Panc1 (cell line): ENCODE measurements around the gene CCDC78. TPM values are rescaled to one million over a fixed set of nuclear protein-coding genes. Genes with fewer than 3 reads are reported as not detected.

Experiments
- ATAC-seq: fragments of 200-7000 bp; cut with Tn5 transposase; 2 replicates; pipeline ENCODE4 v1.9.1; 2020; ENCODE audit warnings: mild to moderate bottlenecking, moderate library complexity
- BruUV-seq: library from RNA; stranded (reverse); fragments of 400-500 nt; replicated peaks from 2 replicates; lab custom pipeline; 2021; lab: Mats Ljungman, UMichigan
- CTCF ChIA-PET: fragments of 300-600 bp; sonication (Branson Sonifier 250); formaldehyde crosslinking; loops from one replicate; lab custom pipeline; 2022; ENCODE audit warnings: antibody characterized with exemption; lab: Charles Lee
- POLR2A ChIA-PET: fragments of 300-600 bp; sonication (Branson Sonifier 250); formaldehyde crosslinking; loops from one replicate; lab custom pipeline; 2022; ENCODE audit warnings: antibody characterized with exemption; lab: Charles Lee
- DNase-seq: peaks from one replicate; pipeline ENCODE4 v3.0.0-alpha.2; 2010; ENCODE audit warnings: low read depth, low spot score
- H3K27ac ChIP-seq: 2 replicates; pipeline ENCODE4 v1.5.1; 2011; ENCODE audit warnings: mild to moderate bottlenecking, low read length, inconsistent platforms
- H3K27me3 ChIP-seq: fragments of 200-500 bp; sonication (Bioruptor generic); 2 replicates; pipeline ENCODE4 v1.6.0; 2014; ENCODE audit warnings: low read length, inconsistent platforms; ENCODE audit not compliant: control insufficient read depth, insufficient read depth
- H3K36me3 ChIP-seq: fragments of 200-500 bp; sonication (Bioruptor generic); 2 replicates; pipeline ENCODE4 v1.5.1; 2014; ENCODE audit warnings: inconsistent platforms, mild to moderate bottlenecking, low read length, moderate library complexity; ENCODE audit not compliant: control insufficient read depth, insufficient read depth
- H3K4me1 ChIP-seq: 2 replicates; pipeline ENCODE4 v1.5.1; 2011; ENCODE audit warnings: inconsistent platforms, mild to moderate bottlenecking, low read length, moderate library complexity; ENCODE audit not compliant: control insufficient read depth, insufficient read depth
- H3K4me3 ChIP-seq, 2 experiments: 2 replicates each; pipeline ENCODE4 v1.5.1; 2011 to 2012; ENCODE audit warnings: low read depth in 2 of 2, low read length in 2 of 2, mild to moderate bottlenecking in 2 of 2, inconsistent platforms in 1 of 2, moderate library complexity in 1 of 2
- H3K9me3 ChIP-seq: fragments of 200-500 bp; sonication (Bioruptor generic); 2 replicates; pipeline ENCODE4 v1.5.1; 2014; ENCODE audit warnings: low read depth, mild to moderate bottlenecking, inconsistent platforms, low read length, moderate library complexity; ENCODE audit not compliant: control insufficient read depth, insufficient read depth
- CTCF ChIP-seq: fragments of 450-650 bp; IDR thresholded peaks from 2 replicates; pipeline ENCODE4 v1.5.1; 2017; ENCODE audit warnings: mild to moderate bottlenecking
- POLR2AphosphoS5 ChIP-seq: IDR thresholded peaks from 2 replicates; pipeline ENCODE4 v1.6.1; 2012; ENCODE audit warnings: mild to moderate bottlenecking, low read depth, low read length, moderate library complexity
- REST ChIP-seq, 2 experiments: IDR thresholded peaks; 2 replicates each; pipeline ENCODE4 v1.6.1; 2011 to 2012; ENCODE audit warnings: low read depth in 2 of 2, control low read depth in 1 of 2, low read length in 1 of 2, mild to moderate bottlenecking in 1 of 2, moderate library complexity in 1 of 2; ENCODE audit not compliant: insufficient read depth in 1 of 2
- SIN3A ChIP-seq: IDR thresholded peaks from 2 replicates; pipeline ENCODE4 v1.6.1; 2012; ENCODE audit warnings: low read depth, mild to moderate bottlenecking, low read length, moderate library complexity, borderline replicate concordance; ENCODE audit not compliant: insufficient read depth
- TCF7L2 ChIP-seq: IDR thresholded peaks from 2 replicates; pipeline ENCODE4 v1.6.1; 2011; ENCODE audit warnings: mild to moderate bottlenecking, low read depth, low read length, inconsistent platforms
- in situ Hi-C: cut with HindIII; loops from 2 replicates; pipeline ENCODE4 v1.10.0; 2016; ENCODE audit warnings: low sequenced_read_pairs, low pct_unique_long_range_greater_than_20kb
- intact Hi-C: fragments of 100-400 bp; cut with micrococcal nuclease; formaldehyde crosslinking; loops from one replicate; pipeline ENCODE4 v1.10.0; 2022; ENCODE audit not compliant: unreplicated experiment
- total RNA-seq: library from RNA; stranded (reverse); gene quantifications from one replicate; pipeline ENCODE4 v1.2.1, GENCODE V29; 2021; ENCODE audit not compliant: unreplicated experiment

The CCDC78 gene
- total RNA-seq, 1 experiment from 2014 or later, result 18.2 TPM

GRCh38 chr16:673399-673991 lies 52.7 kb downstream of the CCDC78 start:
- in situ Hi-C loops (no loop called here), intact Hi-C loops (no loop called here)
- H3K4me1 ChIP-seq, result peaks cover 28% of the 10 kb centered on the region
- TF ChIP-seq TCF7L2 (no peak), POLR2AphosphoS5 (no peak), REST (IDR thresholded peaks at IDR 0.05; ENCODE audit: insufficient read depth in 1 of 2, low read depth in 2 of 2, low read length in 1 of 2) (no peak), SIN3A (no peak), CTCF (no peak)
- peaks cover 3% of the 10 kb centered on the region; the same call in 1 of the 2 replicates for H3K36me3 ChIP-seq
- H3K27me3 ChIP-seq, result no peaks in the 10 kb centered on the region
- H3K27ac ChIP-seq, result no peak overlapping the region
- no peaks in the 10 kb centered on the region for H3K9me3 ChIP-seq
- ChIA-PET POLR2A (no interaction called here), CTCF (no interaction called here)
- BruUV-seq, result TSS peak; percentile 50
- H3K4me3 ChIP-seq, result no peak overlapping the region
- ATAC-seq, result no peak
- no peak for DNase-seq

GRCh38 chr16:672851-673250 lies 53.4 kb downstream of the CCDC78 start:
- Histone ChIP-seq H3K4me1 (peaks cover 28% of the 10 kb centered on the region), H3K27me3 (no peaks in the 10 kb centered on the region), H3K9me3 (no peaks in the 10 kb centered on the region), H3K36me3 (peaks cover 3% of the 10 kb centered on the region; the same call in 1 of the 2 replicates), H3K27ac (no peak overlapping the region), H3K4me3 (no peak overlapping the region)
- in situ Hi-C loops (no loop called here), intact Hi-C loops (no loop called here)
- TF ChIP-seq POLR2AphosphoS5, result no peak
- TF ChIP-seq CTCF, result no peak
- no peak for TF ChIP-seq SIN3A
- no peak for TF ChIP-seq REST (IDR thresholded peaks at IDR 0.05; ENCODE audit: insufficient read depth in 1 of 2, low read depth in 2 of 2, low read length in 1 of 2)
- TF ChIP-seq TCF7L2, result no peak
- ChIA-PET CTCF (no interaction called here), POLR2A (no interaction called here)
- ATAC-seq (no peak), DNase-seq (no peak)
- no TSS peak for BruUV-seq
